ENCODE results near the gene LMAN2.
"Not testable (repeated sequence)": the region's sequence is repeated elsewhere in the genome, so short reads cannot be mapped to it uniquely, and the experiment has no call there.

Gene LMAN2

GRCh38 chr5:177365845-177366527 lies 14.5 kb upstream of the LMAN2 start:
- DNase-seq (ENCODE audit: low read depth in 1 of 2, low spot score in 1 of 2), result no peak

- DNase-seq (ENCODE audit: low read depth in 1 of 2, low spot score in 1 of 2), result no peak
These were observed 12.9 kb upstream of the LMAN2 start for GRCh38 chr5:177364159-177364962.

- no peak for DNase-seq (ENCODE audit: low read depth in 1 of 2, low spot score in 1 of 2)
These were observed 12.1 kb upstream of the LMAN2 start for GRCh38 chr5:177363565-177363964.

- DNase-seq (ENCODE audit: low read depth in 1 of 2, low spot score in 1 of 2), result peak; percentile 43 to 49
These were observed 11.4 kb upstream of the LMAN2 start for GRCh38 chr5:177362610-177363507.

GRCh38 chr5:177362292-177362609 lies 10.8 kb upstream of the LMAN2 start:
- DNase-seq (ENCODE audit: low read depth in 1 of 2, low spot score in 1 of 2), result no peak

GRCh38 chr5:177361418-177362291 lies 10.2 kb upstream of the LMAN2 start:
- DNase-seq (ENCODE audit: low read depth in 1 of 2, low spot score in 1 of 2), result no peak

- not testable (repeated sequence) for DNase-seq (ENCODE audit: low read depth in 1 of 2, low spot score in 1 of 2)
These were observed 9.3 kb upstream of the LMAN2 start for GRCh38 chr5:177360740-177361139.

- no peak for DNase-seq (ENCODE audit: low read depth in 1 of 2, low spot score in 1 of 2)
These were observed 8.4 kb upstream of the LMAN2 start for GRCh38 chr5:177359860-177360259.

GRCh38 chr5:177359451-177359851 lies 8.0 kb upstream of the LMAN2 start:
- DNase-seq (ENCODE audit: low read depth in 1 of 2, low spot score in 1 of 2), result no peak

- DNase-seq (ENCODE audit: low read depth in 1 of 2, low spot score in 1 of 2), result no peak
These were observed 6.9 kb upstream of the LMAN2 start for GRCh38 chr5:177358370-177358819.

GRCh38 chr5:177357459-177358351 lies 6.2 kb upstream of the LMAN2 start, which contains the start of gene RGS14:
RGS14 (plus strand) TSS chr5:177357924; CDS start chr5:177358025, 101 bp downstream.
- DNase-seq (ENCODE audit: low read depth in 1 of 2, low spot score in 1 of 2), result peak; percentile 31 to 59

GRCh38 chr5:177357146-177357458 lies 5.6 kb upstream of the LMAN2 start:
- DNase-seq (ENCODE audit: low read depth in 1 of 2, low spot score in 1 of 2), result no peak

GRCh38 chr5:177356746-177357145 lies 5.3 kb upstream of the LMAN2 start:
- no peak for DNase-seq (ENCODE audit: low read depth in 1 of 2, low spot score in 1 of 2)

- DNase-seq (ENCODE audit: low read depth in 1 of 2, low spot score in 1 of 2), result no peak
These were observed 4.3 kb upstream of the LMAN2 start for GRCh38 chr5:177355868-177356168.

GRCh38 chr5:177355162-177355867 lies 3.8 kb upstream of the LMAN2 start:
- no peak for DNase-seq (ENCODE audit: low read depth in 1 of 2, low spot score in 1 of 2)

GRCh38 chr5:177354711-177355110 lies 3.2 kb upstream of the LMAN2 start:
- no peak for DNase-seq (ENCODE audit: low read depth in 1 of 2, low spot score in 1 of 2)

GRCh38 chr5:177354256-177354655 lies 2.8 kb upstream of the LMAN2 start:
- no peak for DNase-seq (ENCODE audit: low read depth in 1 of 2, low spot score in 1 of 2)

GRCh38 chr5:177353093-177353492 lies 1.6 kb upstream of the LMAN2 start:
- no peak for DNase-seq (ENCODE audit: low read depth in 1 of 2, low spot score in 1 of 2)

- DNase-seq (ENCODE audit: low read depth in 1 of 2, low spot score in 1 of 2), result no peak
These were observed 584 bp downstream of the LMAN2 start for GRCh38 chr5:177350776-177351391.
